Astrocyte (in vitro differentiated cells and primary cell): Measurements from ENCODE around the gene AGXT2.
A peak's percentile ranks its signal among the peaks of the same experiment; 100 is the strongest.

Experiments
- CTCF ChIP-seq: IDR thresholded peaks from 2 replicates; pipeline ENCODE4 v1.5.1; 2011; ENCODE audit warnings: low read depth, mild to moderate bottlenecking, inconsistent platforms, low read length, moderate library complexity; ENCODE audit not compliant: insufficient read depth
- EZH2 ChIP-seq: IDR thresholded peaks from 2 replicates; pipeline ENCODE4 v1.6.1; 2012; ENCODE audit warnings: mild to moderate bottlenecking, low read length, inconsistent platforms; ENCODE audit not compliant: insufficient read depth

DNA sequence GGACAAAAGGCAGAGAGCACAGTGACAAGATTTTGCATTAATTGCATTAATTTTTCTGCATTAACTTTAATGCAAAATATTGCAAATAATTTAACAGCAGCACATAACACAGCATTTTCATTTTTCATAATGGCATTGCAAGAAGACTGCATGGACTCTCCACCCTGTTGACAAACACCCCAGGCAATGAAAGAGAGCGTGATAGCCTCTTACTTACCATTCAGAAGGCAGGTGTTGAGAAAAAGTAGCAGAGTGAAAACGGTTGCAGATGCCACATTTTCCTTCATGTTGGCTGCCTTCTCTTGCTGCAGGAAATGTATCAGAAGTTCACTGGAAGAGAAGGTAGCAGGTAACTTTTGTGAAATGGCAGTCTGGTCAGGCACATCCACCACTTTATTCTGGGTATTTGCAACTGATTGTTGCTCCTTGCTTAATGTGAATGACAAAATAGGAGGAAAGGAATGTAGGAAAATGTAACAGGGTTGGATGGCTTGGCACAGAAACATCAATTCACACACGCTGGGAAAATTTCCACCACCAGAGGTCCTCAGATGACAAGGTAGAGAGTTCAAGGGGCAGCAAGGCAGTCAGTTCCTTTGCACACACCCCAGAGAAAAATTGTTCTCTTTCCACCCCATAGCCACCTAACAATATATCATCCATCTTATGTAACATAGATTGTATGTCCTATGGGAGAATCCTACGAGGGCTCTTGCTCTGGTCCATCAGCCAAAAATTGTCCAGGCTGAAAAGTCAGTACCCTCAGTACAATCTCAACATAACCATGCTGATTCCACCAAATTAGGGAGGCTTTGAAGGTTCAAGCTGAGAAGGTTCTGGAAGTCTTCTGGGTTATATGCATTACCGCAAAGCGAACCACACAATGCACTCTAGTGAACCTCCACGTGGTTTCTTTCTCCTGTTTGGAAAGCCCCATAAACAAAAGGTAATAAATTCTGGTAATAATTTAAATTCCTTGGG is 41.9 kb upstream of the AGXT2 start:
- TF ChIP-seq CTCF (peak; percentile 86), EZH2 (no peak)
